KOPT-K1 (cell line): ENCODE data around the gene ZNF215.
"Not testable (repeated sequence)": the region's sequence is repeated elsewhere in the genome, so short reads cannot be mapped to it uniquely, and the experiment has no call there.

Experiments used
- H3K27ac ChIP-seq: fragments of 200-600 bp; sonication (generic); 2 replicates; pipeline ENCODE4 v1.5.1; 2016; ENCODE audit warnings: antibody characterized with exemption, mild to moderate bottlenecking, low read depth, low read length; ENCODE audit not compliant: poor library complexity, severe bottlenecking
- H3K36me3 ChIP-seq: fragments of 200-600 bp; sonication (generic); 2 replicates; pipeline ENCODE4 v1.5.1; 2017; ENCODE audit warnings: antibody characterized with exemption, mild to moderate bottlenecking, low read length, moderate library complexity; ENCODE audit not compliant: insufficient read depth
- H3K9me3 ChIP-seq: fragments of 200-600 bp; sonication (generic); 2 replicates; pipeline ENCODE4 v1.5.1; 2017; ENCODE audit warnings: antibody characterized with exemption, low read length, mild to moderate bottlenecking; ENCODE audit not compliant: insufficient read depth, poor library complexity, severe bottlenecking

Gene ZNF215

GRCh38 chr11:6926208-6927029 is at the start of gene ZNF215:
ZNF215 (plus strand) TSS chr11:6926426; CDS start chr11:6932273, 5,847 bp downstream.
- peak within 1 kb of the TSS; percentile 77 for H3K27ac ChIP-seq
- H3K9me3 ChIP-seq: no peaks in the 10 kb centered on the region

GRCh38 chr11:6876914-6877313 is 49.3 kb upstream of the ZNF215 start:
- Histone ChIP-seq H3K9me3 (no peaks in the 10 kb centered on the region), H3K27ac (no peak overlapping the region), H3K36me3 (no peaks in the 10 kb centered on the region)

More at GRCh38 chr11:6926208-6927029, at the start of gene ZNF215:
- no peaks in the 10 kb centered on the region for H3K36me3 ChIP-seq

GRCh38 chr11:6882751-6883150 is 43.5 kb upstream of the ZNF215 start:
- Histone ChIP-seq H3K36me3 (no peaks in the 10 kb centered on the region), H3K9me3 (no peaks in the 10 kb centered on the region), H3K27ac (no peak overlapping the region)

GRCh38 chr11:6887711-6888110 is 38.5 kb upstream of the ZNF215 start:
- not testable (repeated sequence) for H3K9me3 ChIP-seq, H3K27ac ChIP-seq, H3K36me3 ChIP-seq

- no peaks in the 10 kb centered on the region for H3K9me3 ChIP-seq
- H3K36me3 ChIP-seq: no peaks in the 10 kb centered on the region
- no peak overlapping the region for H3K27ac ChIP-seq
Observed at GRCh38 chr11:6888830-6889229, 37.4 kb upstream of the ZNF215 start.

GRCh38 chr11:6889835-6890234 is 36.4 kb upstream of the ZNF215 start:
- Histone ChIP-seq H3K27ac (no peak overlapping the region), H3K36me3 (no peaks in the 10 kb centered on the region), H3K9me3 (no peaks in the 10 kb centered on the region)

GRCh38 chr11:6892400-6892799 is 33.8 kb upstream of the ZNF215 start, which contains the start of gene OR2D2:
OR2D2 (minus strand) TSS chr11:6892500; CDS start chr11:6892500, 0 bp downstream.
- Histone ChIP-seq H3K9me3 (no peaks in the 10 kb centered on the region), H3K36me3 (no peaks in the 10 kb centered on the region), H3K27ac (no peak within 1 kb of the TSS)

- Histone ChIP-seq H3K36me3 (no peaks in the 10 kb centered on the region), H3K9me3 (no peaks in the 10 kb centered on the region), H3K27ac (no peak overlapping the region)
Observed at GRCh38 chr11:6894097-6894496, 32.1 kb upstream of the ZNF215 start.

GRCh38 chr11:6895010-6895409 is 31.2 kb upstream of the ZNF215 start:
- H3K27ac ChIP-seq: no peak overlapping the region
- H3K9me3 ChIP-seq: no peaks in the 10 kb centered on the region
- no peaks in the 10 kb centered on the region for H3K36me3 ChIP-seq

- no peaks in the 10 kb centered on the region for H3K36me3 ChIP-seq
- no peak overlapping the region for H3K27ac ChIP-seq
- H3K9me3 ChIP-seq: no peaks in the 10 kb centered on the region
Observed at GRCh38 chr11:6898911-6899310, 27.3 kb upstream of the ZNF215 start.

- Histone ChIP-seq H3K9me3 (peaks cover 10% of the 10 kb centered on the region), H3K36me3 (no peaks in the 10 kb centered on the region), H3K27ac (no peak overlapping the region)
Observed at GRCh38 chr11:6900327-6900999, 25.8 kb upstream of the ZNF215 start.

- H3K9me3 ChIP-seq: peaks cover 12% of the 10 kb centered on the region
- H3K27ac ChIP-seq, H3K36me3 ChIP-seq: not testable (repeated sequence)
Observed at GRCh38 chr11:6904804-6905203, 21.4 kb upstream of the ZNF215 start.

GRCh38 chr11:6911378-6911777 is 14.8 kb upstream of the ZNF215 start:
- Histone ChIP-seq H3K9me3 (no peaks in the 10 kb centered on the region), H3K27ac (no peak overlapping the region), H3K36me3 (no peaks in the 10 kb centered on the region)

- no peaks in the 10 kb centered on the region for H3K9me3 ChIP-seq
- no peak overlapping the region for H3K27ac ChIP-seq
- H3K36me3 ChIP-seq: no peaks in the 10 kb centered on the region
Observed at GRCh38 chr11:6911948-6912347, 14.3 kb upstream of the ZNF215 start.

GRCh38 chr11:6919698-6920097 is 6.5 kb upstream of the ZNF215 start:
- Histone ChIP-seq H3K27ac (no peak overlapping the region), H3K36me3 (no peaks in the 10 kb centered on the region), H3K9me3 (no peaks in the 10 kb centered on the region)

- Histone ChIP-seq H3K36me3 (no peaks in the 10 kb centered on the region), H3K9me3 (no peaks in the 10 kb centered on the region), H3K27ac (no peak within 1 kb of the TSS)
Observed at GRCh38 chr11:6920702-6921101, 5.5 kb upstream of the ZNF215 start, which contains the start of gene OR2D3. OR2D3 (plus strand) TSS chr11:6921002; CDS start chr11:6921002, 0 bp downstream.
